ENCODE results near the gene ZC3H12A. TPM values are rescaled to one million over a fixed set of nuclear protein-coding genes. Genes with fewer than 3 reads are reported as not detected.

The ZC3H12A gene
- total and polyA plus RNA-seq, 2 of the 8 experiments (the other 6 are each of a cell fraction or from before 2014, with no cell fraction given): 7.4 to 10.0 TPM

DNA sequence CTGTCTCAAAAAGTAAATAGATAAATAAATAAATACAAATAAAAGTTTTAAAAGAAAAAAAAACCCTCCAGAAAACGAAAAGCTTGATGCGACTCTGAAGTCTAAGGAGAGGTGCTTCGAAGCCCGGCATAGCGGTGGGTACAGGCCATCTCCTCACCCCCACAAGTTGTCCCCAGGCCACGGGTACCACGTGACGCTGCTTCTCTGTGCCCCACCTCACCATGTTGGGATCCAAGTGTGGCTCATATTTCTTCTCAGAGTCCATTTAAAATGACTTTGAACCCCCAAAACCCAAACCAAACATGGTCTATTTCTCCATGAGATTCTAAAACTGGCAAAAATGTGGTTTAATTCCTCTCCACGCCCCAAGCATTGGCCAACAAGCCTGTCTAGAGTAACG lies 32.9 kb upstream of the ZC3H12A start:
- Histone ChIP-seq H4K20me1 (replicated peaks in 1 of 2; ENCODE audit: control insufficient read depth in 1 of 2, insufficient read depth in 2 of 2, low read length in 2 of 2) (no peaks in the 10 kb centered on the region), H3K36me3 (ENCODE audit: control insufficient read depth in 2 of 4, insufficient read depth in 4 of 4, low read length in 3 of 4) (no peaks in the 10 kb centered on the region), H3K27ac (ENCODE audit: low read depth, low read length) (no peak overlapping the region), H4K8ac (ENCODE audit: extremely low read depth, insufficient read depth, low read length) (no peak overlapping the region), H3K9ac (replicated peaks in 1 of 4; ENCODE audit: extremely low read depth in 1 of 4, low read depth in 3 of 4, low read length in 3 of 4) (no peak overlapping the region), H2BK20ac (ENCODE audit: low read length) (no peak overlapping the region), H3K56ac (replicated peaks; ENCODE audit: insufficient read length, low read depth, low read length) (no peak overlapping the region), H2AFZ (ENCODE audit: low read length) (no peak overlapping the region), H3K27me3 (replicated peaks in 1 of 4; ENCODE audit: control insufficient read depth in 3 of 4, extremely low read depth in 1 of 4, insufficient read depth in 3 of 4, low read length in 3 of 4) (no peaks in the 10 kb centered on the region; a peak in 1 of 7 replicates), H2BK5ac (ENCODE audit: low read depth, low read length) (no peak overlapping the region), H3K4ac (replicated peaks; ENCODE audit: insufficient read length, low read depth, low read length) (no peak overlapping the region), H3K4me2 (ENCODE audit: insufficient read depth in 1 of 2, low read depth in 2 of 2, low read length in 2 of 2) (no peak overlapping the region), H3K79me1 (ENCODE audit: low read depth, low read length) (no peaks in the 10 kb centered on the region), H2BK120ac (replicated peaks; ENCODE audit: low read depth, low read length) (no peak overlapping the region), H2BK15ac (ENCODE audit: low read length) (no peak overlapping the region), H3K14ac (ENCODE audit: insufficient read length) (no peak overlapping the region), H3K4me1 (replicated peaks in 1 of 4; ENCODE audit: control insufficient read depth in 3 of 4, insufficient read depth in 4 of 4, low read length in 3 of 4) (peaks cover 0 to 9% (median 5%) of the 10 kb centered on the region in 4 experiments; a peak in 6 of 7 replicates), H3K4me3 (ENCODE audit: extremely low read depth in 1 of 4, insufficient read depth in 2 of 4, low read depth in 3 of 4, low read length in 4 of 4) (no peak overlapping the region), H4K91ac (replicated peaks; ENCODE audit: insufficient read length, low read length) (no peak overlapping the region), H4K5ac (ENCODE audit: insufficient read length, low read depth, low read length) (no peak overlapping the region), H3K23me2 (ENCODE audit: low read depth, low read length) (peaks cover 3% of the 10 kb centered on the region; the same call in 1 of the 2 replicates), H2AK5ac (ENCODE audit: low read depth, low read length) (0 out of 2 replicates have a peak overlapping the region, but pooled peaks have one; percentile 75), H3K79me2 (ENCODE audit: control insufficient read depth in 1 of 2, insufficient read depth in 2 of 2, low read length in 2 of 2) (no peaks in the 10 kb centered on the region), H3K9me3 (ENCODE audit: insufficient read depth in 2 of 2, low read depth in 1 of 2, low read length in 1 of 2) (no peaks in the 10 kb centered on the region), H3K18ac (ENCODE audit: extremely low read depth, low read length) (no peak overlapping the region), H2BK12ac (ENCODE audit: low read depth, low read length) (no peak overlapping the region), H3K23ac (ENCODE audit: insufficient read length) (no peak overlapping the region)
- FAIRE-seq: no peak
- WGBS, 2 experiments (ENCODE audit: extremely low coverage in 1 of 2, insufficient coverage in 1 of 2, insufficient read length in 1 of 2, insufficient replicate concordance in 2 of 2, low coverage in 1 of 2, low lambda C conversion rate in 2 of 2, missing lambda C conversion rate in 1 of 2): 82% methylated on average over 10 of the region's 10 CpGs; no CpG with 5 or more reads in 1 of the 2 experiments
- POLR2A ChIA-PET (ENCODE audit: partially characterized antibody): no interaction called here
- DNase-seq (ENCODE audit: low read depth in 1 of 2, low spot score in 2 of 2): no peak
- CTCF ChIA-PET (ENCODE audit: partially characterized antibody): interaction anchor here (0.6 kb wide), 2 partner anchors 11 to 75 kb away, joined by 3 read pairs; no protein-coding TSS in a partner anchor
- TF ChIP-seq PHF8 (conservative IDR thresholded peaks at IDR 0.05; ENCODE audit: low read depth, low read length) (no peak), RNF2 (IDR thresholded peaks at IDR 0.05; ENCODE audit: borderline replicate concordance, low read depth, low read length, missing control alignments, poor library complexity, severe bottlenecking) (no peak), KDM1A (IDR thresholded peaks at IDR 0.05; ENCODE audit: borderline replicate concordance, low read length) (no peak), SP2 (IDR thresholded peaks at IDR 0.05; ENCODE audit: low read length) (no peak), RXRA (IDR thresholded peaks at IDR 0.05; ENCODE audit: insufficient read depth, low read depth, low read length) (no peak), CREB1 (IDR thresholded peaks at IDR 0.05) (no peak), RFX5 (IDR thresholded peaks at IDR 0.05; ENCODE audit: borderline replicate concordance, low read depth, low read length) (no peak), CHD1 (IDR thresholded peaks at IDR 0.05; ENCODE audit: low read depth, low read length) (no peak)
- TF ChIP-seq, protein P1, sequence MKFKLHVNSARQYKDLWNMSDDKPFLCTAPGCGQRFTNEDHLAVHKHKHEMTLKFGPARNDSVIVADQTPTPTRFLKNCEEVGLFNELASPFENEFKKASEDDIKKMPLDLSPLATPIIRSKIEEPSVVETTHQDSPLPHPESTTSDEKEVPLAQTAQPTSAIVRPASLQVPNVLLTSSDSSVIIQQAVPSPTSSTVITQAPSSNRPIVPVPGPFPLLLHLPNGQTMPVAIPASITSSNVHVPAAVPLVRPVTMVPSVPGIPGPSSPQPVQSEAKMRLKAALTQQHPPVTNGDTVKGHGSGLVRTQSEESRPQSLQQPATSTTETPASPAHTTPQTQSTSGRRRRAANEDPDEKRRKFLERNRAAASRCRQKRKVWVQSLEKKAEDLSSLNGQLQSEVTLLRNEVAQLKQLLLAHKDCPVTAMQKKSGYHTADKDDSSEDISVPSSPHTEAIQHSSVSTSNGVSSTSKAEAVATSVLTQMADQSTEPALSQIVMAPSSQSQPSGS (IDR thresholded peaks at IDR 0.05; ENCODE audit: low read length): no peak

All from H1 (cell line).